Activated CD4-positive, alpha-beta T cell treated with anti-CD3 and anti-CD28 coated beads, Interleukin-2, amount 50 U/mL, for 16 hours (primary cell): Measurements from ENCODE around the gene DOK1.

Source experiments
- DNase-seq: peaks from one replicate; pipeline ENCODE4 v3.0.0-alpha.2; 2020

Gene DOK1

DNA sequence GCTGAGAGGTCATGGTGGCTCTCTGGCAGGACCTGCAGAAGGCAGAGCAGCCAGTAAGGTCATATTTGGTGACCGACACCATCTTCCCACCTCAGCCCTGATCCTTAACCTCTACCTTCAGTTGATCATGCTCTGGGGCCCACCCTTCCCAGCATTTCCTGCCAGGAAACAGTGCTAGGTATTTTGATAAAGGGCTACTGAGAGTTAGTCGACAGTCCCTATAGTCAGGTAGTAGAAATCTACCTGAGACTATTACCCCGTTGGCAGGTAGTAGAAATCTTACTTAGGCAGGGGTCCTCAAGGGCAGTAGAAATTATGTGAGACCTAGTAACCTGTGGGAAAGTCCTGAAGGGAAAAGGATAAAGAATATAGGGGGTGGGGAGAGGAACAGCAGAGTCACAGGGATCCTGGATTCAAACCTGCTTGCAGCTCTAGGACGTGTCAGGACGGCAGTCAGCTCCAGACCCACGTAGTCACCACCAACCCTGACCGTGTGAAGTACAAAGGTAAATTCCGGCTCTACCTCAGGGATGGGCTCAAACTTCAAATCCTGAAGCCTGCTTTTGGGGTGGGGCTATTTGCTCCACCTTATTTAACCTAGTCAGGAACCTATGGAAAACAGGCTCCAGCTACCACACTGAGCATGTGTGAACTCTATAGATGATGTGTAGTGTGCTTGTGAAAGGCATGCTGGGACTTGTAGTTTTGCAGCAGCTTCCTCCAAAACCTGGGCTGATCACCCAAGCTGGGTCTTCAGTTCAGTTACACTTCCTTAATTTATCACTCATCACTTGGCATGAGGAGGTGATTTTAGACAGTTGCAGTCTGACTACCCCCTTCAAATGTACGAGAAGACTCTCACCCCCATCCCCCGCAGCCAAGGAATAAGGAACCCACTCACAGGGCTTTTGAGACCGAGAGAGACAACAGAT is 28.5 kb upstream of the DOK1 start, which contains the start of gene DQX1:
Gene DQX1, minus strand, starts transcription at position 515 of the 932 bp plus-strand sequence. Its CDS starts 502 bp downstream, at position 13.
- peak; percentile 57 for DNase-seq

GRCh38 chr2:74526649-74527230 is 27.8 kb upstream of the DOK1 start:
- no peak for DNase-seq

DNA sequence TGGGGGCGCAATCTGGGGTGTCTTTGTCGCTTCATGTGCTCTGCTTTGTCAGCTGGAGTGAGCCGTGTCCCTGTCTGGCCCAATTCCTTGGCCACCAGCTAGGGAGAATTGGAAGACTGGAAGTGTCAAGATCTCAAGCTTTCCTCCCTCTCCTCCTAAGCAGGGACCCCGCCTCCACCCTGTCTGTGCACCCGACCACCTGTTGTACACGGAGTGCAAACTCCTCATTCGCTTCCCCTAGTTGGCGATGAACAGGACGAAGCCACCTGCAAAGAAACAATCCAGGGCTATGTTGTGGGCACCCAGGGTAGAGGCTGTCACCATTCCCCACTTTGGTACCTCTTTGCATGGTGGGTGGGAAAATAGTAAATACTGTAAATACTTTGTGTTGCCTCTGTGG is 26.8 kb upstream of the DOK1 start:
- no peak for DNase-seq

GRCh38 chr2:74528600-74529356 is 25.7 kb upstream of the DOK1 start:
- no peak for DNase-seq

GRCh38 chr2:74529357-74530238 is 24.9 kb upstream of the DOK1 start, which contains the start of the genes AUP1 and HTRA2:
Gene AUP1, minus strand, starts transcription at chr2:74529706. Its CDS starts 77 bp downstream, at chr2:74529629.
Gene HTRA2, plus strand, starts transcription at chr2:74529933. Its CDS starts 74 bp downstream, at chr2:74530007.
- peak; percentile 99 for DNase-seq

DNA sequence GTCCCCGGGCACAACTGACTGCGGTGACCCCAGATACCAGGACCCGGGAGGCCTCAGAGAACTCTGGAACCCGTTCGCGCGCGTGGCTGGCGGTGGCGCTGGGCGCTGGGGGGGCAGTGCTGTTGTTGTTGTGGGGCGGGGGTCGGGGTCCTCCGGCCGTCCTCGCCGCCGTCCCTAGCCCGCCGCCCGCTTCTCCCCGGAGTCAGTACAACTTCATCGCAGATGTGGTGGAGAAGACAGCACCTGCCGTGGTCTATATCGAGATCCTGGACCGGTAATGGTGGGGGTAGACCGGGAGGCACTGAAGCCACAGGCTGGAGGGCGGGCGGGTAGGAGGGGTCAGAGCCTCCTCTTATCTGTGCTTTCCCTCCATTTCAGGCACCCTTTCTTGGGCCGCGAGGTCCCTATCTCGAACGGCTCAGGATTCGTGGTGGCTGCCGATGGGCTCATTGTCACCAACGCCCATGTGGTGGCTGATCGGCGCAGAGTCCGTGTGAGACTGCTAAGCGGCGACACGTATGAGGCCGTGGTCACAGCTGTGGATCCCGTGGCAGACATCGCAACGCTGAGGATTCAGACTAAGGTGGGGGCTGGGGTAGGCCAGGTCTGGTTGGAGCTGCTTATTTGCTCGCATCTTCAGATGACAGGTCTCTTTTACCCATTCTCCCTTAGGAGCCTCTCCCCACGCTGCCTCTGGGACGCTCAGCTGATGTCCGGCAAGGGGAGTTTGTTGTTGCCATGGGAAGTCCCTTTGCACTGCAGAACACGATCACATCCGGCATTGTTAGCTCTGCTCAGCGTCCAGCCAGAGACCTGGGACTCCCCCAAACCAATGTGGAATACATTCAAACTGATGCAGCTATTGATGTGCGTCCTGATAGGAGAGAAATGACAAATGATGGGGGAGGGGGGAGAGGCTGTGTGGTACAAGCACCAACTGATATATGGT is 24.0 kb upstream of the DOK1 start:
- peak; percentile 82 for DNase-seq

- no peak for DNase-seq
These were observed 22.9 kb upstream of the DOK1 start for GRCh38 chr2:74531666-74532065.

DNA sequence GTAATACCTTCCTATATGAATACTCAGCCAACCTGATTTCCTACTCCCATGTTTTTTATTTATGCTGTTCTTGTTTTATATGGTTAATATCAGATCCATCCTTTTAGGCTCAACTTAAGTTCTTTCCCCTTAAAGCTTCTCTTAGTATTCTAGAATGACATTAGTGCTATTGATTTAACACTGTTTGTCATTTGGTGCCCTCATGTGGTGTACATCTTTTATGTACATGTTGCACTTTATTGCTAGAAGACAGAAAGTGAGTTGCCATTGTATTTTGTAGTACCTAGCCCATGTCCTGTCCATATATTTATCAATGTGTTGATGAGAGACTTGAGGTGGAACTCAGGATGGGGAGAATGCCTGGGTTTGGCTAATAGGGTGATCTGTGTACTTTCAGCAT is 22.3 kb upstream of the DOK1 start:
- DNase-seq, result peak; percentile 51

DNA sequence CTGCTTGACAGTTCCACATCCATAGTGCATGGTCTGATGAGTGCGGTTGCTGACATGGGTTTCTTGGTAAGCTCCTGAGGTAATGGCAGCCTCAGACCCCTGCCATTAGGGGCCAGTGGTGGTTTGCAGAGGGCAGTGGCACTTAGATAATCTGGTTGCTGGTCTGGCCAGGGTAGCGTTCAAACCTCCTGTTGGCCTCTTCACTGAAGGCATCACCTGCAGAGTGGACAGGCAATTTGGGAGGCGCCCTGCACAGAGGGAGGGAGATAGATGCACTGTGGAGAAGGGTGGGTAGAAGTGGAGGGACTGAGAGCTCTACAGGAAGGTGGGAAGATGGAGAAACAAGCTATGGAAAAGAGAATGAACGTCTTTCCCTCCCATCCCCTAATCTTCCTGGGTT is 21.1 kb upstream of the DOK1 start:
- no peak for DNase-seq

DNA sequence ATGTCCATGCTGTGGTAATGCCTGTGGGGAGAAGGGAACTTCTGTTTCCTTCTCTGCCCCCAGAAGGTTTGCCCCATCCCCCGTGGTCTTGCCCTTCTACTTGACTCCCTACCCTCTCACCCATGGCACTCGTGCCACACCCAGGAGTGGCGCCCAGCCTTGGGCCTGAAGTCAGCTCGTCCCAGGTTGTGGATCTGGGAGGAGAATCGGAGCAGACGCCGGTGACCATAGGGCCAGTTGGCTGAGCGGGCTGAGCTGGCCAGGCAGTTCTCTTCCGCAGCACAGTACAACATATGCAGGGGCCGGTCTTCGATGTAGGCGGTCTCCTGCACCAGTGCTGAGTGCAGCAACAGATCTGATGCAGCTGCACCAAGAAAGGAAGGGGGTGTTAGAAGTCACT is 20.1 kb upstream of the DOK1 start:
- DNase-seq, result no peak

GRCh38 chr2:74535440-74535965 is 19.0 kb upstream of the DOK1 start:
- DNase-seq, result no peak

DNA sequence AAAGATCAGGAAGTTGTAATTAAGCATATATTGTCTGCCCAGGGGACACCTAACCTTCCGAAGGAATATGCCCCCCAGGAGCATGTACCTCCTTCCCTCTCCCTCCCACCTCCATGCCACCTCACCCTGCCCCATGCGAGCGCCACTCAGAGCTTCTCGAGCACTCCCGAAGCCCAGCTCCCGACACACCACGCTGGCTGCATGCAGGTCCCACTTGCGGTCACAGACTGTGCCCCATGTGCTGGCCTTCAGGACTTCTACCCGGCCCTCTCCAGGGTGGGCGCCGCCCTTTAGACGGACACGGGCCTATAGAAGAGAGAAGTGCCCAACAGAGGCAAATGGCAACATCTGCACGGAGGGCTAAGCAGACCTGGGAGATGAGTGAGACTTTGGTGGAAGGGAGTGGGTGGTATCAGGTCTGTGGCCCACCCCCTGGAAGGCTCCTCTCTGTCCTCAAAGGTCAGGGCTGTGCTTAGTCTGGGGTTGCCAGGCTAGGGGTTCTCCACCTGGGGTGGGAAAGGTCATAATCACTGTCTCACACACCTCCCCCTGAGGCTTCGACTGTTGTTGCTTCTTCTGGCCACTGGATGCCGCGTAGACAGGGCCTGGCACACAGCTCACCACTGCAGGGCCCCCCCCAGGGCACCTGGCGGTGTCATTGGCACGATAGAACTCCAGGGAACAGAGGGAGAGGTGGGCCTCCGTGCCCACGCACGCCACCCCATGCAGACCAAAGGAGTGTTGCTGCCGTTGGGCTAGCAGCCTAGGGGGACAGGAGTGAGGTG is 18.2 kb upstream of the DOK1 start:
- DNase-seq, result no peak

DNA sequence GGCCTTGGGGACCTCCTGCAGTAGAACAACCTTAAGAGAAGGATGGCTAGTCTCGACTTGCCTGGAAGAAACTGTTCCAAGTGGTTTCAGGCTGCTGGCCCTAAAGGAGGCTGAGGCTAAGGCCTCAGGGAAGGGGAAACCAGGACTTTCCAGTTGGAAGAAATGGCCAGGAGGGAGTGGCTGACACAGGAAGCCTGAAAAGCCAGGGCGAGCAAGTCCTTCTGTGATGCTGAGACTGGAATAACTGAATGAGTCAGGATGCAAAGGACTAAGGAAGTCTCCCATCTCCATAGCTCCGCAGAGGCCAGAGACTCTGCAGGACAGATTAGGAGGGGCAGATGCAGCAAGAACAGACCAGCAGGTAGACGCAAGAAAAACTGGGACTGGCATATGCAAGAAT is 17.4 kb upstream of the DOK1 start:
- no peak for DNase-seq

GRCh38 chr2:74538881-74539339 is 15.6 kb upstream of the DOK1 start:
- DNase-seq, result no peak

DNA sequence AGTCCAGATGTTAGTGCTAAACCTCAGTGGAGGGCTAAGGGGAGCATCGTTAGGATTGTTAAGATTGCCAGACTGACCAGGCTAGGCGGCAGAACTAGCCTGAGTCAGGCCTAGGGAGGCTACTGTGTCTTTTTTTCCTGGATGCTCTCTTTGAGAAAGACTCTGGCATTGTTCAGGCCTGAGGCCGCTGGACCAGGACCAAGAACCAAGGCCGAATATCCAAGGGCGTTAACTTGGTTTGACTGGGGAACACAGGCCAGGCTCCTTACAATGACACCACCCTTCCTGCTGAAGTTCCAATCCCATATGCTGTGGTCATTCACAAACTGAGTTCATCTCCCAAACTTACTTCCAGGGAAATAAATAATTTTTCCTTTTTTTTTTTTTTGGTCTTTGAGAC is 14.2 kb upstream of the DOK1 start:
- no peak for DNase-seq

GRCh38 chr2:74542978-74543377 is 11.5 kb upstream of the DOK1 start:
- no peak for DNase-seq

GRCh38 chr2:74544634-74545033 is 9.9 kb upstream of the DOK1 start:
- no peak for DNase-seq

DNA sequence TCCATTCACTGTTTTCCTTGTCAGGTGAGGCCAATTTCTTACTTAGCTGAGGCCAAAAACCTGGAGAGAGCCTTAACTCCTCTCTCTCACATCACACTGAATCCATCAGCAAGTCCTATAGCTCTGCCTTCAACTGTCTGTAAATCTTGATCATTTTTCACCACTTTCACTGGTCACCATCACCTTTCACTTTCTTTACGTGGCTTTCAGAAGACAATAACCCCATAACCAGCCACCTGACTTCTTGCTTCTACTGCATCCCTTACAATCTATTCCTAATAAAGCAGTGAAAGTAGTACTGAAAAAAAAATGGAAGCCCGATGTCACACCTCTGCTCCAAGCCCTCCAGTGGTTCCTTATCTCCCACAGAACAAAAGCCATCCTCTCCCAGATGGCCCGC is 8.5 kb upstream of the DOK1 start:
- DNase-seq, result no peak

GRCh38 chr2:74548285-74548899 is 6.1 kb upstream of the DOK1 start:
- DNase-seq, result no peak
